Panc1 (cell line): ENCODE results near the gene OSBP2.

Experiments used
- CTCF ChIP-seq: fragments of 450-650 bp; IDR thresholded peaks from 2 replicates; pipeline ENCODE4 v1.5.1; 2017; ENCODE audit warnings: mild to moderate bottlenecking
- POLR2AphosphoS5 ChIP-seq: IDR thresholded peaks from 2 replicates; pipeline ENCODE4 v1.6.1; 2012; ENCODE audit warnings: mild to moderate bottlenecking, low read depth, low read length, moderate library complexity
- REST ChIP-seq, 2 experiments: IDR thresholded peaks; 2 replicates each; pipeline ENCODE4 v1.6.1; 2011 to 2012; ENCODE audit warnings: low read depth in 2 of 2, control low read depth in 1 of 2, low read length in 1 of 2, mild to moderate bottlenecking in 1 of 2, moderate library complexity in 1 of 2; ENCODE audit not compliant: insufficient read depth in 1 of 2
- SIN3A ChIP-seq: IDR thresholded peaks from 2 replicates; pipeline ENCODE4 v1.6.1; 2012; ENCODE audit warnings: low read depth, mild to moderate bottlenecking, low read length, moderate library complexity, borderline replicate concordance; ENCODE audit not compliant: insufficient read depth
- TCF7L2 ChIP-seq: IDR thresholded peaks from 2 replicates; pipeline ENCODE4 v1.6.1; 2011; ENCODE audit warnings: mild to moderate bottlenecking, low read depth, low read length, inconsistent platforms

- TF ChIP-seq CTCF = no peak
- no peak for TF ChIP-seq SIN3A
- TF ChIP-seq REST (IDR thresholded peaks at IDR 0.05; ENCODE audit: insufficient read depth in 1 of 2, low read depth in 2 of 2, low read length in 1 of 2) = no peak
- no peak for TF ChIP-seq POLR2AphosphoS5
- no peak for TF ChIP-seq TCF7L2
Measured at GRCh38 chr22:30747493-30747892, 52.8 kb downstream of the OSBP2 start.
